ENCODE data around the gene MICAL3. TPM values are rescaled to one million over a fixed set of nuclear protein-coding genes. Genes with fewer than 3 reads are reported as not detected.

Gene MICAL3
- total and polyA plus RNA-seq, 2 of the 8 experiments (the other 6 are each of a cell fraction or from before 2014, with no cell fraction given), result 8.3 to 41.8 TPM

DNA sequence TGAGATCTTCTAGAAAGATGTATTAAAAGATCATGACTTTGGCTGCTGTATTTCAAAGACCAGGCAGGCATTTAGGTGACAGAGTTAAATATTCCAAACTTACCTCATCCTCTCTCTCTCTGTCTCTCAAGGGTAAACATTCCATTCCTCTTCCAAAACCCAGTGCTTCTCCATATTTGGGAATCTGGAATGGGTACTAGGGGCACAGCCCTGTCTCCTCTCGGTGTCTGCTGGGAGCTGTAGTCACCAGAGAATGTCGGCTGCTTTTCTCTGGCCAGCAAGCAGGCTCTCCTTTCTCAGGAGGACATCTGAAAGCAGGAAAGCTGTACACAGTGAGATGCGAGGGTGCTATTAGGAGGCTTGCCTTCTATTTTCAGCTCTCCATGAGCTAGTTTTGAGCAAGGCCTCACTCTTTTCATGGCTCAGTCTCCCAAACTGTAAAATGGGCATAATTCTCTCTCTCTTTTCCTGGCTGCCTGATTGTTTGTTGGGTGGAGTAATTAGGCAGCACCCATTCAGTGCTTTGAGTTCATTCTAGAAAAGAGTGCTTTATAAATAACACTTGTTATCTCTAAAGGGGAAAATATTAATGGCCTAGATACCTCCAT lies 44.1 kb upstream of the MICAL3 start:
- Histone ChIP-seq H3K27ac (ENCODE audit: low read depth, low read length) (no peak overlapping the region), H3K4me2 (ENCODE audit: insufficient read depth in 1 of 2, low read depth in 2 of 2, low read length in 2 of 2) (no peak overlapping the region), H3K56ac (replicated peaks; ENCODE audit: insufficient read length, low read depth, low read length) (no peak overlapping the region), H2AK5ac (ENCODE audit: low read depth, low read length) (no peak overlapping the region), H4K8ac (ENCODE audit: extremely low read depth, insufficient read depth, low read length) (no peak overlapping the region), H4K5ac (ENCODE audit: insufficient read length, low read depth, low read length) (no peak overlapping the region), H3K9ac (replicated peaks in 1 of 4; ENCODE audit: extremely low read depth in 1 of 4, low read depth in 3 of 4, low read length in 3 of 4) (no peak overlapping the region), H3K14ac (ENCODE audit: insufficient read length) (no peak overlapping the region), H3K23me2 (ENCODE audit: low read depth, low read length) (no peaks in the 10 kb centered on the region), H2BK5ac (ENCODE audit: low read depth, low read length) (no peak overlapping the region), H3K18ac (ENCODE audit: extremely low read depth, low read length) (no peak overlapping the region), H3K79me2 (ENCODE audit: control insufficient read depth in 1 of 2, insufficient read depth in 2 of 2, low read length in 2 of 2) (no peaks in the 10 kb centered on the region), H2BK15ac (ENCODE audit: low read length) (no peak overlapping the region), H3K4me1 (replicated peaks in 1 of 4; ENCODE audit: control insufficient read depth in 3 of 4, insufficient read depth in 4 of 4, low read length in 3 of 4) (no peaks in the 10 kb centered on the region), H3K36me3 (ENCODE audit: control insufficient read depth in 2 of 4, insufficient read depth in 4 of 4, low read length in 3 of 4) (no peaks in the 10 kb centered on the region), H3K9me3 (ENCODE audit: insufficient read depth in 2 of 2, low read depth in 1 of 2, low read length in 1 of 2) (no peaks in the 10 kb centered on the region), H3K4ac (replicated peaks; ENCODE audit: insufficient read length, low read depth, low read length) (no peak overlapping the region), H4K20me1 (replicated peaks in 1 of 2; ENCODE audit: control insufficient read depth in 1 of 2, insufficient read depth in 2 of 2, low read length in 2 of 2) (no peaks in the 10 kb centered on the region), H3K4me3 (ENCODE audit: extremely low read depth in 1 of 4, insufficient read depth in 2 of 4, low read depth in 3 of 4, low read length in 4 of 4) (no peak overlapping the region), H2BK120ac (replicated peaks; ENCODE audit: low read depth, low read length) (no peak overlapping the region), H4K91ac (replicated peaks; ENCODE audit: insufficient read length, low read length) (no peak overlapping the region), H3K27me3 (replicated peaks in 1 of 4; ENCODE audit: control insufficient read depth in 3 of 4, extremely low read depth in 1 of 4, insufficient read depth in 3 of 4, low read length in 3 of 4) (peaks cover 0 to 2% (median 0%) of the 10 kb centered on the region in 4 experiments; a peak in 2 of 7 replicates), H3K23ac (ENCODE audit: insufficient read length) (no peak overlapping the region), H3K79me1 (ENCODE audit: low read depth, low read length) (no peaks in the 10 kb centered on the region), H2BK12ac (ENCODE audit: low read depth, low read length) (no peak overlapping the region), H2AFZ (ENCODE audit: low read length) (no peak overlapping the region), H2BK20ac (ENCODE audit: low read length) (no peak overlapping the region)
- TF ChIP-seq HDAC6 (IDR thresholded peaks at IDR 0.05; ENCODE audit: low read depth, low read length) (no peak), RXRA (IDR thresholded peaks at IDR 0.05; ENCODE audit: insufficient read depth, low read depth, low read length) (no peak), MAX (IDR thresholded peaks at IDR 0.05) (no peak), GTF2F1 (IDR thresholded peaks at IDR 0.05; ENCODE audit: borderline replicate concordance, low read depth, low read length) (no peak), POU5F1 (IDR thresholded peaks at IDR 0.05; ENCODE audit: low read depth, low read length) (no peak), CREB1 (IDR thresholded peaks at IDR 0.05) (no peak), SRF (IDR thresholded peaks at IDR 0.05; ENCODE audit: low read depth, low read length) (peak; percentile 70)
- 73% methylated on average over 3 of the region's 3 CpGs; no CpG with 5 or more reads in 1 of the 2 experiments for WGBS, 2 experiments (ENCODE audit: extremely low coverage in 1 of 2, insufficient coverage in 1 of 2, insufficient read length in 1 of 2, insufficient replicate concordance in 2 of 2, low coverage in 1 of 2, low lambda C conversion rate in 2 of 2, missing lambda C conversion rate in 1 of 2)
- DNase-seq (ENCODE audit: low read depth in 1 of 2, low spot score in 2 of 2), result no peak
- POLR2A ChIA-PET (ENCODE audit: partially characterized antibody), result no interaction called here
- no peak for FAIRE-seq
- CTCF ChIA-PET (ENCODE audit: partially characterized antibody), result interaction anchor here (0.9 to 11.5 kb wide), 4 partner anchors 6 to 236 kb away, joined by 3 to 163 read pairs (median 36); partner anchors contain the start of gene PEX26
